HL-60 (cell line): ENCODE data around the gene KLHDC4.

Experiments used
- DNase-seq, 2 experiments: peaks; one replicate each; pipeline ENCODE4 v3.0.0-alpha.2; 2010 to 2020; ENCODE audit warnings: low read depth in 1 of 2, low spot score in 1 of 2
- H3K27ac ChIP-seq: fragments of 250-450 bp; sonication (Bioruptor Pico); replicated peaks from 2 replicates; pipeline ENCODE4 v1.5.1; 2020; ENCODE audit warnings: mild to moderate bottlenecking, moderate library complexity
- H3K27me3 ChIP-seq: fragments of 250-450 bp; sonication (Bioruptor Pico); 2 replicates; pipeline ENCODE4 v1.5.1; 2021; ENCODE audit warnings: mild to moderate bottlenecking, moderate library complexity; ENCODE audit not compliant: insufficient read depth, poor library complexity, severe bottlenecking
- H3K4me3 ChIP-seq: replicated peaks from 2 replicates; pipeline ENCODE4 v1.5.1; 2011; ENCODE audit warnings: mild to moderate bottlenecking, control low read depth, low read length; ENCODE audit not compliant: insufficient read depth
- GABPA ChIP-seq: IDR thresholded peaks from 2 replicates; pipeline ENCODE4 v1.6.1; 2012; ENCODE audit warnings: low read depth
- POLR2AphosphoS5 ChIP-seq: IDR thresholded peaks from 2 replicates; pipeline ENCODE4 v1.6.1; 2012; ENCODE audit warnings: low read depth
- SPI1 ChIP-seq: IDR thresholded peaks from 2 replicates; pipeline ENCODE4 v1.6.1; 2012; ENCODE audit warnings: low read depth, mild to moderate bottlenecking, borderline replicate concordance
- TF ChIP-seq, protein P1 (sequence below): IDR thresholded peaks from one replicate; pipeline ENCODE4 v1.5.1; 2011; ENCODE audit warnings: low read length, control low read depth, inconsistent platforms; ENCODE audit not compliant: insufficient read depth
- TF ChIP-seq, protein P2 (sequence below): IDR thresholded peaks from 2 replicates; pipeline ENCODE4 v1.6.1; 2012; ENCODE audit warnings: low read depth; ENCODE audit not compliant: insufficient replicate concordance

KLHDC4 gene

DNA sequence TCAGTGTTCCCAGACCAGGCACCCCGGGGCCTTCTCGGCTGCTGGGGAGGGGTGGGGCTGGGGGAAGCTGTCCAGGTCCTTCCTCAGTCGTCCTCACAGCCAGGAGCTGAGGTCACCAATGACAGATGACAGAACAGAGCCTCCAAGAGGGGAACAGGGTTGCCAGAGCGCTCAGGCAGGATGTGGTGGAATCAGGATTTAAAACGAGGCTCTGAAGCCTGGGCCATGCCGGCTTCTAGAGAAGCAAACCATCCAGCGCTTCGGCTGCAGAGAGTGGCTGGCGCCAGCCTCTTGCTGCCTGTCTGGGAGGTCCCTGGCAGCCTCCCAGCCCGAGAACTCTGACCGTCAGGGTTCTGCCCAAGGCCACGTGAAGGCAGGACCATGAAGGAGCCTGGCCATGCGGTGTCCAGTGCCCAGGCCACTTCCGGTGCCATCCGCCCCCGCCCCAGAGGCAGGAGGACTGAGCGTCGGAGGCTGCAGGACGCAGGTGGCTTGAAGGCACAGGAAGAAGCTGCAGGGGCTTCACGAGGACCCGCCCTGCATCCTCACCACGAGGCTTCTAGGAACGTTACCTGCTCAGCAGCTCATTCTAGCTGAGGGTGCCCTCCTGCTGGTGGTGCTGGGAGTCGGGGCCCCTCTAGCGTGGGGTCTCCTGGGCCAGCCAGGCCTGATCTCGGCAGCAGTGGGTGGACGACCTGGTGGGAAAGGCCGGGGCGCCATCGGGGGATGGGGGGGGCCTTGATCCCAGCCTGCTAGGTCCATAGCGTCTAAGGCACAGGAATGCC, 78.5 kb downstream of the KLHDC4 start:
- DNase-seq = no peak
- TF ChIP-seq SPI1 = no peak
- TF ChIP-seq, protein P1, sequence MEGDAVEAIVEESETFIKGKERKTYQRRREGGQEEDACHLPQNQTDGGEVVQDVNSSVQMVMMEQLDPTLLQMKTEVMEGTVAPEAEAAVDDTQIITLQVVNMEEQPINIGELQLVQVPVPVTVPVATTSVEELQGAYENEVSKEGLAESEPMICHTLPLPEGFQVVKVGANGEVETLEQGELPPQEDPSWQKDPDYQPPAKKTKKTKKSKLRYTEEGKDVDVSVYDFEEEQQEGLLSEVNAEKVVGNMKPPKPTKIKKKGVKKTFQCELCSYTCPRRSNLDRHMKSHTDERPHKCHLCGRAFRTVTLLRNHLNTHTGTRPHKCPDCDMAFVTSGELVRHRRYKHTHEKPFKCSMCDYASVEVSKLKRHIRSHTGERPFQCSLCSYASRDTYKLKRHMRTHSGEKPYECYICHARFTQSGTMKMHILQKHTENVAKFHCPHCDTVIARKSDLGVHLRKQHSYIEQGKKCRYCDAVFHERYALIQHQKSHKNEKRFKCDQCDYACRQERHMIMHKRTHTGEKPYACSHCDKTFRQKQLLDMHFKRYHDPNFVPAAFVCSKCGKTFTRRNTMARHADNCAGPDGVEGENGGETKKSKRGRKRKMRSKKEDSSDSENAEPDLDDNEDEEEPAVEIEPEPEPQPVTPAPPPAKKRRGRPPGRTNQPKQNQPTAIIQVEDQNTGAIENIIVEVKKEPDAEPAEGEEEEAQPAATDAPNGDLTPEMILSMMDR = no peak
- TF ChIP-seq GABPA = no peak
- no peak for TF ChIP-seq POLR2AphosphoS5
- Histone ChIP-seq H3K4me3 (no peak overlapping the region), H3K27ac (no peak overlapping the region), H3K27me3 (peaks cover 2% of the 10 kb centered on the region)

DNA sequence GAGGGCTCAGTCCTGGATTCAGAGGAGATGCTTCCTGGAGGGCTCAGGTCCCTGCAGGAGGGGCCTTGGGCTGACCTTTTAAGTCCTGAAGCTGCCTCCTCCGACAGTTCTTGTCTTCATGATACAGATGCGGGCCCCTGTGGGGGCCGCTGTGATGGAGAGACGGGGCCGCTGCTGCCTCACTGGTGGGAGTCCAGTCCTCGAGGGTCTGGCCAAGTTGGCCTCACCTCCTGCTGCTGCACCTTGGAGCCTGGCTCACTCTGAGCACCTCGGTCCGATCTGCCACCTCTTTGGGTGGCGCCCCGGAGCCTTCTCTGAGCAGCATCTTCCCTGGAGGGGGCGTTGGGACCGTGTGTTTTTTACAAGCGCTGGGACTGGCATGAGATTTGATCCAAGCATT, 79.1 kb downstream of the KLHDC4 start:
- Histone ChIP-seq H3K27ac (no peak overlapping the region), H3K4me3 (no peak overlapping the region), H3K27me3 (peaks cover 2% of the 10 kb centered on the region)
- DNase-seq = no peak
- TF ChIP-seq POLR2AphosphoS5 = no peak
- TF ChIP-seq GABPA = no peak
- TF ChIP-seq SPI1 = no peak
- TF ChIP-seq, protein P1 = no peak
- TF ChIP-seq, protein P2, sequence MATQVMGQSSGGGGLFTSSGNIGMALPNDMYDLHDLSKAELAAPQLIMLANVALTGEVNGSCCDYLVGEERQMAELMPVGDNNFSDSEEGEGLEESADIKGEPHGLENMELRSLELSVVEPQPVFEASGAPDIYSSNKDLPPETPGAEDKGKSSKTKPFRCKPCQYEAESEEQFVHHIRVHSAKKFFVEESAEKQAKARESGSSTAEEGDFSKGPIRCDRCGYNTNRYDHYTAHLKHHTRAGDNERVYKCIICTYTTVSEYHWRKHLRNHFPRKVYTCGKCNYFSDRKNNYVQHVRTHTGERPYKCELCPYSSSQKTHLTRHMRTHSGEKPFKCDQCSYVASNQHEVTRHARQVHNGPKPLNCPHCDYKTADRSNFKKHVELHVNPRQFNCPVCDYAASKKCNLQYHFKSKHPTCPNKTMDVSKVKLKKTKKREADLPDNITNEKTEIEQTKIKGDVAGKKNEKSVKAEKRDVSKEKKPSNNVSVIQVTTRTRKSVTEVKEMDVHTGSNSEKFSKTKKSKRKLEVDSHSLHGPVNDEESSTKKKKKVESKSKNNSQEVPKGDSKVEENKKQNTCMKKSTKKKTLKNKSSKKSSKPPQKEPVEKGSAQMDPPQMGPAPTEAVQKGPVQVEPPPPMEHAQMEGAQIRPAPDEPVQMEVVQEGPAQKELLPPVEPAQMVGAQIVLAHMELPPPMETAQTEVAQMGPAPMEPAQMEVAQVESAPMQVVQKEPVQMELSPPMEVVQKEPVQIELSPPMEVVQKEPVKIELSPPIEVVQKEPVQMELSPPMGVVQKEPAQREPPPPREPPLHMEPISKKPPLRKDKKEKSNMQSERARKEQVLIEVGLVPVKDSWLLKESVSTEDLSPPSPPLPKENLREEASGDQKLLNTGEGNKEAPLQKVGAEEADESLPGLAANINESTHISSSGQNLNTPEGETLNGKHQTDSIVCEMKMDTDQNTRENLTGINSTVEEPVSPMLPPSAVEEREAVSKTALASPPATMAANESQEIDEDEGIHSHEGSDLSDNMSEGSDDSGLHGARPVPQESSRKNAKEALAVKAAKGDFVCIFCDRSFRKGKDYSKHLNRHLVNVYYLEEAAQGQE = no peak

- TF ChIP-seq POLR2AphosphoS5 (no peak), GABPA (no peak), SPI1 (no peak)
- TF ChIP-seq, protein P1 = no peak
- TF ChIP-seq, protein P2 = no peak
- DNase-seq = no peak
- H3K4me3 ChIP-seq = no peak overlapping the region
- H3K27me3 ChIP-seq = peaks cover 2% of the 10 kb centered on the region
- no peak overlapping the region for H3K27ac ChIP-seq
Measured at GRCh38 chr16:87685766-87686165, 80.0 kb downstream of the KLHDC4 start.

- Histone ChIP-seq H3K27me3 (peaks cover 2% of the 10 kb centered on the region), H3K4me3 (no peak overlapping the region), H3K27ac (no peak overlapping the region)
- TF ChIP-seq GABPA (no peak), SPI1 (no peak), POLR2AphosphoS5 (no peak)
- TF ChIP-seq, protein P1 = no peak
- TF ChIP-seq, protein P2 = no peak
- DNase-seq = no peak
Measured at GRCh38 chr16:87685405-87685755, 80.4 kb downstream of the KLHDC4 start.
